Hepatocyte (in vitro differentiated cells): Measurements from ENCODE around the gene TFIP11. TPM values are rescaled to one million over a fixed set of nuclear protein-coding genes. Genes with fewer than 3 reads are reported as not detected.

Experiments
- DNase-seq: peaks from one replicate; pipeline ENCODE4 v3.0.0-alpha.2; 2016; ENCODE audit warnings: low spot score
- H2AFZ ChIP-seq: fragments of 200-600 bp; sonication (generic); 2 replicates; pipeline ENCODE4 v1.6.0; 2016; ENCODE audit warnings: antibody characterized with exemption, mild to moderate bottlenecking
- H3K27ac ChIP-seq: fragments of 200-600 bp; sonication (generic); 2 replicates; pipeline ENCODE4 v1.5.1; 2016; ENCODE audit warnings: mild to moderate bottlenecking
- H3K27me3 ChIP-seq: fragments of 200-600 bp; sonication (generic); 2 replicates; pipeline ENCODE4 v1.6.1; 2016
- H3K36me3 ChIP-seq: fragments of 200-600 bp; sonication (generic); replicated peaks from 2 replicates; pipeline ENCODE4 v1.5.1; 2016; ENCODE audit warnings: low read depth; ENCODE audit not compliant: insufficient read depth
- H3K4me1 ChIP-seq: fragments of 200-600 bp; sonication (generic); 2 replicates; pipeline ENCODE4 v1.5.1; 2016; ENCODE audit warnings: mild to moderate bottlenecking, moderate library complexity; ENCODE audit not compliant: insufficient read depth
- H3K4me2 ChIP-seq: fragments of 200-600 bp; sonication (generic); 2 replicates; pipeline ENCODE4 v1.6.0; 2016
- H3K4me3 ChIP-seq: fragments of 200-600 bp; sonication (generic); 2 replicates; pipeline ENCODE4 v1.5.1; 2016; ENCODE audit warnings: mild to moderate bottlenecking
- H3K79me2 ChIP-seq: fragments of 200-600 bp; sonication (generic); 2 replicates; pipeline ENCODE4 v1.6.0; 2017; ENCODE audit warnings: mild to moderate bottlenecking
- H3K9me2 ChIP-seq: fragments of 200-600 bp; sonication (generic); replicated peaks from 2 replicates; pipeline ENCODE4 v1.6.0; 2017; ENCODE audit warnings: mild to moderate bottlenecking; ENCODE audit not compliant: insufficient read depth
- H3K9me3 ChIP-seq: fragments of 200-600 bp; sonication (generic); 2 replicates; pipeline ENCODE4 v1.5.1; 2016; ENCODE audit warnings: low read depth, mild to moderate bottlenecking
- H4K20me1 ChIP-seq: fragments of 200-600 bp; sonication (generic); 2 replicates; pipeline ENCODE4 v1.6.0; 2016; ENCODE audit warnings: mild to moderate bottlenecking; ENCODE audit not compliant: insufficient read depth, poor library complexity, severe bottlenecking
- CTCF ChIP-seq: fragments of 200-600 bp; sonication (generic); IDR thresholded peaks from 2 replicates; pipeline ENCODE4 v1.5.1; 2016; ENCODE audit warnings: antibody characterized with exemption, mild to moderate bottlenecking; ENCODE audit not compliant: poor library complexity
- EZH2 ChIP-seq: fragments of 200-600 bp; sonication (generic); IDR thresholded peaks from 2 replicates; pipeline ENCODE4 v1.6.1; 2016; ENCODE audit warnings: antibody characterized with exemption, mild to moderate bottlenecking, borderline replicate concordance
- EZH2phosphoT487 ChIP-seq: fragments of 200-600 bp; sonication (generic); IDR thresholded peaks from one replicate; pipeline ENCODE4 v1.6.1; 2018; ENCODE audit warnings: antibody characterized with exemption, mild to moderate bottlenecking, low read depth, moderate library complexity; ENCODE audit not compliant: unreplicated experiment, severe bottlenecking
- WGBS: methylation state at CpG from one replicate; pipeline ENCODE4 v1.1.6; 2016; ENCODE audit warnings: low lambda C conversion rate; ENCODE audit errors: missing lambda C conversion rate; 5-methylcytosine and 5-hydroxymethylcytosine counted together
- polyA plus RNA-seq: library from polyadenylated mRNA; unstranded; fragments of >200 nt; fragmentation: Nextera tagmentation; extraction: Ambion mirVana; gene quantifications from 2 replicates; pipeline ENCODE4 v1.2.1, GENCODE V29; 2016
- total RNA-seq: library from RNA; depleted of rRNA; stranded (reverse); fragments of >200 nt; gene quantifications from 2 replicates; pipeline ENCODE4 v1.2.3, GENCODE V29; 2014

The TFIP11 gene
- total and polyA plus RNA-seq, 2 experiments from 2014 or later, result 19.6 to 21.3 TPM

DNA sequence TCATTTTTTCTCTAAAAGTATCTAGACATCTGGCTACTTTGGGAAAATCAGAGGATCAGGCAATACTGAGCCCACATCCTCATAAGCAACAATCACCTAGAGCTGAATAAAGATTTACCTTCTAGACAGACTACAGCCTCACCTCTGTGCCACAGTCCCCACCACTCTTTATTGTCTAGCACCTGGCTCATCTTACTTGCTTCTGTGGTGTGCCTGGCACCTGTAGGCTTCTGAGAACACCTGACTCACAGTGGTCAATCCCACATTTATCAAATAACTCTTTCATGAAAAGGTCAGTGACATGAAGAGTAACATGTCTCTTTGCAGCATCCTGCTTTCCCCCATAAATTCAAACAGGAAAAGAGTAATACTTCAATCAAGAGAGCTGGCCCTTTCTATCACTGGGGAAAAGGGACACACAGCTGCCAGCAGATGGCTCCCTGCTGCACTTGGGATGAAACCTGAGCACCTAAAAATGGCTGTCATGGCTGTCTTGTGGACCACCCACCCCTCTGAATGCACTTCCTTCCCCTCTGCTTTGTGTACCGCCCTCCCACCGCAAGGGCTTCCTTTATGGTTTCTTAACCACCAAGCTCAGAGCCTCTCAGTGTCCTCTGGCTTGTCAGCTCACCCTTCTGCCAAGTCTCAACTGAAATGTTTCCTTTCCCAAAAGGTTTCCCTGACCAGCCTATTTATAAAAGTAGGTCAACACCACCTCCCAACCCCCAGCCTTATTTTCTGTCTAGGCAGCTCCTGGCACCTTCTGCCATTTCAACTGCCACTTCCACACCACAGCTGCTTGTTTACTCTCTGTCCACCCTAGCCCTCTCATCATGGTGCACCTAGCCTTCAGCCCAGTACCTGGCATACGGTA is 9.3 kb downstream of the TFIP11 start:
- no peak overlapping the region for H3K27ac ChIP-seq
- no peaks in the 10 kb centered on the region for H3K79me2 ChIP-seq
- TF ChIP-seq CTCF (peak; percentile 59), EZH2 (no peak), EZH2phosphoT487 (no peak)
- no peaks in the 10 kb centered on the region for H3K9me2 ChIP-seq
- no peaks in the 10 kb centered on the region for H3K27me3 ChIP-seq
- H4K20me1 ChIP-seq, result no peaks in the 10 kb centered on the region
- H3K4me1 ChIP-seq, result no peaks in the 10 kb centered on the region
- H3K9me3 ChIP-seq, result no peaks in the 10 kb centered on the region
- H3K4me3 ChIP-seq, result no peak overlapping the region
- H3K36me3 ChIP-seq, result no peaks in the 10 kb centered on the region
- H3K4me2 ChIP-seq, result no peak overlapping the region
- whole genome bisulfite sequencing, result 71% methylated on average over 3 of the region's 3 CpGs
- DNase-seq, result peak; percentile 48
- no peak overlapping the region for H2AFZ ChIP-seq

DNA sequence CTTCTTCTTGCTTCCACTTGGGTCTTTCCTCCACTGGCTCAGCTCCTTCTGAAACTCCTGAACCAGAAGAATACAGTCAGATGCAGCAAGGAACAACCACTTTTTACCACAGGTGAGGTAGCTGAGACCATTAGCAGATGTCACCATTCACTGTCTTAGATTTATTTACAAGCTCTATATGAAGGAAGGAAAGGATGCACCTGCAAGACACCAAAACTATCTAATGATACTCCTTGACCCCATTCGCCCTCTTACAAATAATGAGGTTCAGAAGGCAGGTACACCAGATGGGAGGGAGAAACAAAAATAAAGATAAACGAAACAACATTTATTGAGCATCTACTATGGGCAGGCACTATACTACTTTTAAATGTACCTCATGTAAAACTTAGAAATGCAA is 10.3 kb downstream of the TFIP11 start:
- Histone ChIP-seq H3K9me2 (no peaks in the 10 kb centered on the region), H3K36me3 (no peaks in the 10 kb centered on the region), H3K4me3 (no peak overlapping the region), H3K4me2 (no peak overlapping the region), H3K27me3 (no peaks in the 10 kb centered on the region), H3K79me2 (no peaks in the 10 kb centered on the region), H4K20me1 (no peaks in the 10 kb centered on the region), H3K27ac (no peak overlapping the region), H3K4me1 (no peaks in the 10 kb centered on the region), H2AFZ (no peak overlapping the region), H3K9me3 (no peaks in the 10 kb centered on the region)
- no peak for DNase-seq
- 94% methylated on average over 2 of the region's 2 CpGs for WGBS
- TF ChIP-seq CTCF (no peak), EZH2 (no peak), EZH2phosphoT487 (no peak)

- WGBS, result 93% methylated on average over 25 of the region's 25 CpGs
- Histone ChIP-seq H2AFZ (no peak overlapping the region), H3K4me2 (no peak overlapping the region), H3K27ac (no peak overlapping the region), H3K9me2 (no peaks in the 10 kb centered on the region), H3K79me2 (no peaks in the 10 kb centered on the region), H3K9me3 (no peaks in the 10 kb centered on the region), H3K4me1 (no peaks in the 10 kb centered on the region), H3K36me3 (no peaks in the 10 kb centered on the region), H4K20me1 (no peaks in the 10 kb centered on the region), H3K27me3 (no peaks in the 10 kb centered on the region), H3K4me3 (no peak overlapping the region)
- TF ChIP-seq CTCF (no peak), EZH2 (no peak)
- DNase-seq, result no peak
Measured at GRCh38 chr22:26499188-26499703, 13.0 kb downstream of the TFIP11 start.
